HG03378 (cell line): ENCODE results near the gene CPNE9.

Source experiments
- ATAC-seq: cut with Tn5 transposase; IDR thresholded peaks from one replicate; pipeline ENCODE4 v1.9.1; 2021; ENCODE audit warnings: mild to moderate bottlenecking, moderate library complexity; ENCODE audit not compliant: unreplicated experiment

Gene CPNE9

GRCh38 chr3:9686050-9686550 is 17.5 kb upstream of the CPNE9 start:
- no peak for ATAC-seq

DNA sequence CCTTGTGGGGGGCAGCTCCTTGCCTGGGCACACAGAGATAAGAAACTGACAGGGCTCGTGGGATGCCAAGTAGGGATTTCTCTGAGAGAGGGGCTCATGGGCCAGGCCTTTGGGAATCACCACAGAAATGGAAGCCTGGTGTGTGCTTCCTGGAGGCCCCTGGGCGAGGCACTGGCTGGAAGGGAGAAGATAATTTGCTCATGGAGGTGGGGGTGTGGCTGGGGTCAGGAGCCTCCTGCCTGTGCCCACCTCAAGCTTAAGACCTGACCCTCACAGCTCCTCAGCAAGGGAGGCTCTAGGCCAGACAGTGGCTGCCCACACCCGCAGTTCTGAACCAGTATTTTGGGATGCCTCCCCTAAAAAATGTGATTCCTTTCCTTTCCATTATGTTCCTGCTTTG is 16.9 kb upstream of the CPNE9 start:
- ATAC-seq: no peak

DNA sequence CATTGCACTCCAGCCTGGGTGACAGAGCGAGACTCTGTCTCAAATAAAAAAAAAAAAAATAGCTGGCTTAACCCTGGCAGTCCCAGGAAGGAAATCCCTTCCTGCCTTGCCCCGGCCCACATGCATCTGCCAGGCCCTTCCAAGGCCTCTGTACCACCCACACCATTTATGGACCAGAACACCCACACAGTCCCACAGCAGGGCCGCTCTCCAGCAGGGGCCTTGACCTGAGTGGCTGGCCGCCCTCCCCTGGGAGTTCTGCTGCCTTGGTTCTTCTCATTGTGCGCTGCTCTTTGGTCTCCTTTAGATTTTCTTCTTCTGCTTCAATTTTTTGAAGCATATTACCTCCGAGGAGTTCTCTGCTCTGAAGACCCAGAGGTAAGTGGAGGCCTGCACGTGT is 16.1 kb upstream of the CPNE9 start:
- ATAC-seq: no peak

GRCh38 chr3:9688961-9689360 is 14.7 kb upstream of the CPNE9 start:
- no peak for ATAC-seq

- ATAC-seq: no peak
Measured at GRCh38 chr3:9689757-9690156, 13.9 kb upstream of the CPNE9 start.

- ATAC-seq: peak; percentile 98
Measured at GRCh38 chr3:9690451-9691450, 12.9 kb upstream of the CPNE9 start.

GRCh38 chr3:9691636-9692035 is 12.0 kb upstream of the CPNE9 start:
- no peak for ATAC-seq

- no peak for ATAC-seq
Measured at GRCh38 chr3:9692416-9692815, 11.2 kb upstream of the CPNE9 start.

GRCh38 chr3:9695345-9695744 is 8.3 kb upstream of the CPNE9 start:
- no peak for ATAC-seq

DNA sequence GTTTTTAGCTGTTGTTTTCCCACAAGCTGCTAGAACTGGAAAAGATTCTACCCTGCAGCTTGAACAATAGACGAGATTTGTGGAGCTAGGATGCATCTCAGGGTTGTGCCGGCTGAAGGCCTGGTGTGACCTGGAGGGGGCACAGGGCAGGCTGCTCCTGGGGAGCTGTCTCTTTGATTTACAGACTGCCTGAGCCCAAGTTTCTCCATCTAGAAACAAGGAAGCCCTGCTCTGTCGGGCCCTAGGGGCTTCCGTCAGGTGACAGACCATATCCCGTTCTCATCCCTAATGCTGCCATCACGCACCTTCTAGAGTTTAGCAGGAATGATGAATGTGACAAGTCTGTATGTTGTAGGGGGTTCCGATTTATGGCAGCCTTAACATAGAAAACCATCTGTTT is 7.9 kb upstream of the CPNE9 start:
- ATAC-seq: no peak

DNA sequence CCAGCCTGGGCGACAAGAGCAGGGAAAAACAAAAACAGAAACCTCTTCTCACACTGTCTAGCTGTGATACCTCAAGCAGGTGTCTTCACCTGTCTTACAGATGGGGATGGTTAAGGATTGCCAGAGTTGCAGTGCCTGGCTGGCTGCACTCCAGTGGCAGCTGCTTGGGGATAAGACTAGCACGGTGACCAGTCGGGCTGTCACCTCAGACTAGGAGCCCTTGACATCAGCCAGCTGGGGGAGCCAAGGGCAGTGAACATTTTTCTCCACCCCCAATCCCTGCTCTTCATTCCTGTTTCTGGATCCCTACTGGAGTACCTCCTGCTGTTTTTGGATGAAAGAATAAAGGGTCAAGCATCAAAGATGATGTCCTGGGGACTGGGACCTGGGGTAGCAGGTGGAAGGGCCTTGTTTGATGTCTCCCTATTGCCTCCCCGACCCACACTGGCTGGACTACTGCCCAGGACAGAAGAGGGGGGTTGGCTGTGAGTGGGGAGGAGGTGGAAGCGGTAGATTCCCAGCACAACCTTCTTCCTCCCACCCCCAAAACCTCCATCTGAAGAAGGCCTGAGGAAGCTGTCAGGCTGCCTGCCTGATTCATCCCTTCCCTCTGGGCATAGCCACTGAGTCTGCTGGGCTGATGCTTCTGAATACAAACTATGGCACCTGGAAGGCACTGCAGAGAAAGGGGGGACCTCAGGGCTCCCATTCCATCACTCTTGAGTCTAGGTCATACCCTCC is 7.0 kb upstream of the CPNE9 start:
- ATAC-seq: no peak

DNA sequence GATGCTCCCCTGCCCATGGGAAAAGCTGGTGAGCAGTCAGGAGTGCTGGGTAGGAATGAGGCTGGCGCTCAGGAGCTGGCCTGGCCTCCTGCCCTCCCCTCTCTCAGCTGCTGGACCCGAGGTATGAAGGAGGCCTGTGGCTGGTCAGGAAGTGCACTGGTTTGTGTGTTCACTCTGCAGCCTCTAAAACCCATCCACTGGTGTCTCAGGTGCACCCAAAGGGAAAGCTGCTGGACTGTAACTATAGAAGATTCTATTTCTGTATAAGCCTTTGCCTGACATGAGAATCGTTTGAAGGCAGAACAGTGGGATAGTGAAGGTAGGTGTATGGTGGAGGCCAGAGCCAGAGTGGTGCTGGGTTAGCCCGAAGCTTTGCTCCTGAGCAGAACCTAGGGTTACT is 5.7 kb upstream of the CPNE9 start:
- no peak for ATAC-seq

GRCh38 chr3:9698293-9698692 is 5.3 kb upstream of the CPNE9 start:
- ATAC-seq: no peak

DNA sequence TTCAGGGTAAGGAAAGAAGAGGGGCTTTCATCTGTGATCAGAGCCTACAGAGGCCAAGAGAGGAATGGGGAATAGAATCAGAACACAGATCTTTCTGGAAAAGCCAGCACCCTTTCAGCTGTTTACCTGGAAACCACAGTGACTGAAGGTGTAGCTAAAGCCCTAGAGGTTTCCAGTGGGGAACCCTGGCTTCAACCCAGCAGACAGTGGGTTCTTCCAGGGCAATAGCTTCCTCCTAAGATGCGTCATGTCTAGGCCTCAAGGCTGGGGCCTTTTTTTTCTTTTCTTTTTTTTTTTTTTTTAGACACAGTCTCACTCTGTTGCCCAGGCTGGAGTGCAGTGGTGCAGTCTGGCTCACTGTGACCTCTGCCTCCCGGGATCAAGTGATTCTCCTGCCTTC is 3.1 kb upstream of the CPNE9 start:
- ATAC-seq: no peak

- no peak for ATAC-seq
Measured at GRCh38 chr3:9701006-9701405, 2.6 kb upstream of the CPNE9 start.

DNA sequence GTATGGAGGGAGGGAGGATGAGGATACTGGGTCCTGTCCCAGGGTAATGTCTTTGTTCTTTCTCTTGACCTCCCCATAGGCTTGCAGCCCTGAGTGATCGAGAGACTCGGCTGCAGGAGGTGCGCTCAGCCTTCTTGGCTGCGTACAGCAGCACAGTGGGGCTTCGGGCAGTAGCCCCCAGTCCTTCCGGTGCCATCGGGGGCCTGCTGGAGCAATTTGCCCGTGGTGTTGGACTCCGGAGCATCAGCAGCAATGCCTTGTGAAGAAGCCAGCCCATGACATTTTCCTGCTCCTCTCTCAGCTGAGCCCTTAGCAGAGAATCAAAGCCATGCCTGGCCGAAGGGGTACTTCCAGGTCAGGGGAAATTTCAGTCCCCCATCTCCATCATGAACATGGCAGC is 1.9 kb upstream of the CPNE9 start:
- no peak for ATAC-seq

GRCh38 chr3:9703240-9703639 is 393 bp upstream of the CPNE9 start:
- no peak for ATAC-seq

DNA sequence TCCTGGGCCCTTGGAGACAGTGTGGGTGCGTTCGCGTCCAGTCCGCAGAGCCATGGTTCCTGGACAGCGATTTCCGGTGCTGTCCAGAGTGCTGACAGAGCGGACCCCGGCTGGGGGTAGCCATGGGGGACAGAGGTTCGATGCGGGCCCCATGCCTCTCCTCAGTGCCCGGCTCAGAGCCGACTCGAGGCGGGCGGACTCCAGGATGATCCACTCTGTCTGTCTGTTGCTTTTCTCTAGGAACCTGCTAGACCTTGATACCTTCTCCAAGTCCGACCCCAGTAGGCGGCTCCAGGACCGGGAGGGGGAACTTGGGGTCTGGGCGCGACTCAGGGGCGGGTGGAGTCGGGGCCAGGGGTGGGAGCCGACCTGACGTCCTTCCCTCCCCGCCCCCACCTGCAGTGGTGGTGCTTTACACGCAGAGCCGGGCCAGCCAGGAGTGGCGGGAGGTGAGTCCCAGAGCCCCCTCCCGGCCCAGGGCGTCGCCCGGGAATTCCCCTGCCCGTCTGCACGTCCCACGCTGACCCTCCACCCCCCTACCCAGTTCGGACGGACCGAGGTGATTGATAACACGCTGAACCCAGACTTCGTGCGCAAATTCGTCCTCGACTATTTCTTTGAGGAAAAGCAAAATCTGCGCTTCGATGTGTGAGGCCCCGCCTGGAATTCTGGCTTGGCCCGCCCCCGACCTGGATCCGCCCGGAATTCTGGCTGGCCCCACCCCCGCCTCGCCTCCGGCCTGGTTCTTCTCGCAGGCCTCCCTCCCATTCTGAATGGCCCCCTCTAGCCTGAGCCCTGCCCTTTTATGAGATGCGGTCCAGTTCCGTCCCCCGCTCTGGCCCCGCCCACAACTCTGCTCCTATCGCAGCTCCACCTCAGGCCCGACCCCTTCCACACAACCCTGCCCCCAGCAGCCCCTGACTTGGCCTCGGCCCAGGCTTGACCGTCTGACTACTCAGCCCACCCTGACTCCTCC is 1.0 kb downstream of the CPNE9 start:
- ATAC-seq: no peak

GRCh38 chr3:9710174-9710739 is 6.6 kb downstream of the CPNE9 start:
- ATAC-seq: no peak

GRCh38 chr3:9712415-9712814 is 8.8 kb downstream of the CPNE9 start:
- no peak for ATAC-seq
